NCI-H748 treated with DMSO at 0.1 percent for 48 hours (cell line): ENCODE measurements around the gene CELA3B.
"Not testable (repeated sequence)": the region's sequence is repeated elsewhere in the genome, so short reads cannot be mapped to it uniquely, and the experiment has no call there.

ENCODE experiments used
- DNase-seq: peaks from one replicate; lab custom pipeline; 2025; lab: John Stamatoyannopoulos, UW

The CELA3B gene

GRCh38 chr1:21975296-21975695 lies 1.5 kb upstream of the CELA3B start:
- not testable (repeated sequence) for DNase-seq

- DNase-seq = not testable (repeated sequence)
Measured at GRCh38 chr1:21978209-21978608, 1.4 kb downstream of the CELA3B start.

GRCh38 chr1:21980515-21981220 lies 3.8 kb downstream of the CELA3B start:
- not testable (repeated sequence) for DNase-seq

GRCh38 chr1:21981253-21981652 lies 4.4 kb downstream of the CELA3B start:
- DNase-seq = not testable (repeated sequence)

GRCh38 chr1:21982122-21982521 lies 5.3 kb downstream of the CELA3B start:
- not testable (repeated sequence) for DNase-seq

GRCh38 chr1:21983539-21983938 lies 6.7 kb downstream of the CELA3B start:
- not testable (repeated sequence) for DNase-seq

GRCh38 chr1:21985893-21986292 lies 9.1 kb downstream of the CELA3B start:
- not testable (repeated sequence) for DNase-seq

- DNase-seq = not testable (repeated sequence)
Measured at GRCh38 chr1:21986386-21986785, 9.6 kb downstream of the CELA3B start.

GRCh38 chr1:21989672-21990393 lies 13.0 kb downstream of the CELA3B start:
- not testable (repeated sequence) for DNase-seq

GRCh38 chr1:21992186-21992585 lies 15.4 kb downstream of the CELA3B start:
- DNase-seq = not testable (repeated sequence)

GRCh38 chr1:21994716-21995115 lies 17.9 kb downstream of the CELA3B start:
- not testable (repeated sequence) for DNase-seq

GRCh38 chr1:21996663-21996970 lies 19.8 kb downstream of the CELA3B start:
- DNase-seq = not testable (repeated sequence)

GRCh38 chr1:21997891-21998623 lies 21.2 kb downstream of the CELA3B start:
- DNase-seq = not testable (repeated sequence)

- not testable (repeated sequence) for DNase-seq
Measured at GRCh38 chr1:21998624-21999294, 21.9 kb downstream of the CELA3B start.

GRCh38 chr1:21999645-22000044 lies 22.8 kb downstream of the CELA3B start:
- not testable (repeated sequence) for DNase-seq

GRCh38 chr1:22001409-22001808 lies 24.6 kb downstream of the CELA3B start, which contains the start of gene CELA3A:
CELA3A (plus strand) TSS chr1:22001657; CDS start chr1:22001675, 18 bp downstream.
- no peak for DNase-seq

GRCh38 chr1:22002461-22002860 lies 25.6 kb downstream of the CELA3B start:
- not testable (repeated sequence) for DNase-seq

- not testable (repeated sequence) for DNase-seq
Measured at GRCh38 chr1:22002875-22003274, 26.1 kb downstream of the CELA3B start.

GRCh38 chr1:22003959-22004358 lies 27.1 kb downstream of the CELA3B start:
- DNase-seq = not testable (repeated sequence)

GRCh38 chr1:22005261-22006149 lies 28.7 kb downstream of the CELA3B start:
- not testable (repeated sequence) for DNase-seq

- not testable (repeated sequence) for DNase-seq
Measured at GRCh38 chr1:22006736-22007135, 29.9 kb downstream of the CELA3B start.
